Panc1 (cell line): ENCODE measurements around the gene NOXO1. TPM values are rescaled to one million over a fixed set of nuclear protein-coding genes. Genes with fewer than 3 reads are reported as not detected.

Experiments
- ATAC-seq: fragments of 200-7000 bp; cut with Tn5 transposase; 2 replicates; pipeline ENCODE4 v1.9.1; 2020; ENCODE audit warnings: mild to moderate bottlenecking, moderate library complexity
- BruUV-seq: library from RNA; stranded (reverse); fragments of 400-500 nt; replicated peaks from 2 replicates; lab custom pipeline; 2021; lab: Mats Ljungman, UMichigan
- CTCF ChIA-PET: fragments of 300-600 bp; sonication (Branson Sonifier 250); formaldehyde crosslinking; loops from one replicate; lab custom pipeline; 2022; ENCODE audit warnings: antibody characterized with exemption; lab: Charles Lee
- POLR2A ChIA-PET: fragments of 300-600 bp; sonication (Branson Sonifier 250); formaldehyde crosslinking; loops from one replicate; lab custom pipeline; 2022; ENCODE audit warnings: antibody characterized with exemption; lab: Charles Lee
- DNase-seq: peaks from one replicate; pipeline ENCODE4 v3.0.0-alpha.2; 2010; ENCODE audit warnings: low read depth, low spot score
- H3K27ac ChIP-seq: 2 replicates; pipeline ENCODE4 v1.5.1; 2011; ENCODE audit warnings: mild to moderate bottlenecking, low read length, inconsistent platforms
- H3K27me3 ChIP-seq: fragments of 200-500 bp; sonication (Bioruptor generic); 2 replicates; pipeline ENCODE4 v1.6.0; 2014; ENCODE audit warnings: low read length, inconsistent platforms; ENCODE audit not compliant: control insufficient read depth, insufficient read depth
- H3K36me3 ChIP-seq: fragments of 200-500 bp; sonication (Bioruptor generic); 2 replicates; pipeline ENCODE4 v1.5.1; 2014; ENCODE audit warnings: inconsistent platforms, mild to moderate bottlenecking, low read length, moderate library complexity; ENCODE audit not compliant: control insufficient read depth, insufficient read depth
- H3K4me1 ChIP-seq: 2 replicates; pipeline ENCODE4 v1.5.1; 2011; ENCODE audit warnings: inconsistent platforms, mild to moderate bottlenecking, low read length, moderate library complexity; ENCODE audit not compliant: control insufficient read depth, insufficient read depth
- H3K4me3 ChIP-seq, 2 experiments: 2 replicates each; pipeline ENCODE4 v1.5.1; 2011 to 2012; ENCODE audit warnings: low read depth in 2 of 2, low read length in 2 of 2, mild to moderate bottlenecking in 2 of 2, inconsistent platforms in 1 of 2, moderate library complexity in 1 of 2
- H3K9me3 ChIP-seq: fragments of 200-500 bp; sonication (Bioruptor generic); 2 replicates; pipeline ENCODE4 v1.5.1; 2014; ENCODE audit warnings: low read depth, mild to moderate bottlenecking, inconsistent platforms, low read length, moderate library complexity; ENCODE audit not compliant: control insufficient read depth, insufficient read depth
- CTCF ChIP-seq: fragments of 450-650 bp; IDR thresholded peaks from 2 replicates; pipeline ENCODE4 v1.5.1; 2017; ENCODE audit warnings: mild to moderate bottlenecking
- POLR2AphosphoS5 ChIP-seq: IDR thresholded peaks from 2 replicates; pipeline ENCODE4 v1.6.1; 2012; ENCODE audit warnings: mild to moderate bottlenecking, low read depth, low read length, moderate library complexity
- REST ChIP-seq, 2 experiments: IDR thresholded peaks; 2 replicates each; pipeline ENCODE4 v1.6.1; 2011 to 2012; ENCODE audit warnings: low read depth in 2 of 2, control low read depth in 1 of 2, low read length in 1 of 2, mild to moderate bottlenecking in 1 of 2, moderate library complexity in 1 of 2; ENCODE audit not compliant: insufficient read depth in 1 of 2
- SIN3A ChIP-seq: IDR thresholded peaks from 2 replicates; pipeline ENCODE4 v1.6.1; 2012; ENCODE audit warnings: low read depth, mild to moderate bottlenecking, low read length, moderate library complexity, borderline replicate concordance; ENCODE audit not compliant: insufficient read depth
- TCF7L2 ChIP-seq: IDR thresholded peaks from 2 replicates; pipeline ENCODE4 v1.6.1; 2011; ENCODE audit warnings: mild to moderate bottlenecking, low read depth, low read length, inconsistent platforms
- in situ Hi-C: cut with HindIII; loops from 2 replicates; pipeline ENCODE4 v1.10.0; 2016; ENCODE audit warnings: low sequenced_read_pairs, low pct_unique_long_range_greater_than_20kb
- intact Hi-C: fragments of 100-400 bp; cut with micrococcal nuclease; formaldehyde crosslinking; loops from one replicate; pipeline ENCODE4 v1.10.0; 2022; ENCODE audit not compliant: unreplicated experiment
- total RNA-seq: library from RNA; stranded (reverse); gene quantifications from one replicate; pipeline ENCODE4 v1.2.1, GENCODE V29; 2021; ENCODE audit not compliant: unreplicated experiment

NOXO1 gene
- total RNA-seq, 1 experiment from 2014 or later: 4.0 TPM

- H3K9me3 ChIP-seq: no peaks in the 10 kb centered on the region
- H3K27me3 ChIP-seq: no peaks in the 10 kb centered on the region
- H3K27ac ChIP-seq: no peak overlapping the region
- no TSS peak for BruUV-seq
- intact Hi-C loops: no loop called here
- CTCF ChIA-PET: no interaction called here
- TF ChIP-seq POLR2AphosphoS5 (no peak), REST (IDR thresholded peaks at IDR 0.05; ENCODE audit: insufficient read depth in 1 of 2, low read depth in 2 of 2, low read length in 1 of 2) (no peak), TCF7L2 (no peak), CTCF (no peak), SIN3A (no peak)
- in situ Hi-C loops: no loop called here
- DNase-seq (no peak), ATAC-seq (no peak)
- POLR2A ChIA-PET: no interaction called here
- H3K36me3 ChIP-seq: no peaks in the 10 kb centered on the region; the same call in 1 of the 2 replicates
- peaks cover 28% of the 10 kb centered on the region for H3K4me1 ChIP-seq
- no peak overlapping the region for H3K4me3 ChIP-seq
These were observed 4.1 kb downstream of the NOXO1 start for GRCh38 chr16:1976951-1977874.

GRCh38 chr16:1976216-1976520, 5.1 kb downstream of the NOXO1 start:
- H3K27ac ChIP-seq: no peak overlapping the region
- TF ChIP-seq POLR2AphosphoS5: no peak
- TF ChIP-seq SIN3A: no peak
- no peak for TF ChIP-seq TCF7L2
- no peak for TF ChIP-seq REST (IDR thresholded peaks at IDR 0.05; ENCODE audit: insufficient read depth in 1 of 2, low read depth in 2 of 2, low read length in 1 of 2)
- no peak for TF ChIP-seq CTCF
- ChIA-PET CTCF (no interaction called here), POLR2A (no interaction called here)
- in situ Hi-C loops: no loop called here
- BruUV-seq: no TSS peak
- no peak overlapping the region for H3K4me3 ChIP-seq
- DNase-seq: no peak
- peaks cover 18% of the 10 kb centered on the region for H3K4me1 ChIP-seq
- intact Hi-C loops: no loop called here
- no peaks in the 10 kb centered on the region; the same call in 1 of the 2 replicates for H3K36me3 ChIP-seq
- no peaks in the 10 kb centered on the region for H3K9me3 ChIP-seq
- no peak for ATAC-seq
- no peaks in the 10 kb centered on the region for H3K27me3 ChIP-seq
